IPS-NIHi7 (cell line): ENCODE data around the gene PLA2G1B.

Source experiments
- DNase-seq: peaks from one replicate; pipeline ENCODE4 v3.0.0; 2012; ENCODE audit warnings: mixed read lengths; ENCODE audit errors: extremely low spot score

The PLA2G1B gene

DNA sequence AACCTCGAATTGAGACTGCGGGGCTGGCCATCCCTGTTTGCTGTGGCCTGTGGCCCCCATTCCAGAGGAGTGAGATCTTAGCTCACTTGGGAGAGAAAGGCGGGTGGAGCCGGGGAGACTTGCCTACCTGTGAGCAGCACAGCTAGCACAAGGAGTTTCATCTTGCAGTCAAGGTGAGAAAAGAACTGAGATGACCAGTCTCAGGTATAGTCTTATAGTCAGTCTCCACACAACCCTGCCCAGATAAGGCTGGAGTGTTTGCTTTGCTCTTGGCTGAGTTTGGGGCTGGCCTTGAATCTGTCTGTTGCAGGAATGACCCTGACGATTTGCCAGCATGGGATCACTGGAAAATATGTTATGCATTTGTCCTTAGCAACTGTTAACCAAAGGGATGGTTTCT is at the start of gene PLA2G1B:
Gene PLA2G1B, minus strand, starts transcription at position 187 of the 400 bp plus-strand sequence. Its CDS starts 26 bp downstream, at position 161.
- peak; percentile 10 for DNase-seq

DNA sequence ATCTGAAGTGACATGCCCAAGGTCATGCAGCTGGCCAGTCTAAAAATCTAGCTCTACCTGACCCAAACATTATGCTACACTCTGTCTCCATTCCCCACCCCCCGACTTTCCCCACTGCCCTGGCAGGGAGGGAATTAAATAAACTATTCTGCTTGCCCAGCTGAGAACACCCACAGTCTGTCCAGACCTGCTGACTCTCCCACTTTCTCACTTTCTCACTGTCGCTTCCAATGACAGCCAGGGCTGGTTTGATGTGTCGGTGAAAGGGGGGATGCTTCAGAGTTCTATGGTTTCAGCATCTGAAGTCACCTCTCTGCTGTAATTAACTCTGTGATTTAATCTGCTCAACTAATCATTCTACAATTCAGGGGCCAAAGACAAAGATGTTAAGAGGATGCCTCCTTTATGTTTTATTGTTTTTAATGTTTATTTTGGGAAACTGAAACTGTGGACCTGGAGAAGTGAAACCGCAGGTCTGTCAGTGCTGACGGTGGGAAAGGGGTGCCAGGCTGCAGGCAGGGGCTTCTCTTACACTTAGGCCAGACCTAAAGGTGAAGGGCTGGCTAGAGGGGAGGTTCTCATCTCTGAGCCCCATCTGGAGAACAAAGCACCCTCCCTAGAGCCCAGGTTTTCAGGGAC is 49.5 kb upstream of the PLA2G1B start:
- no peak for DNase-seq

- no peak for DNase-seq
These were observed 48.8 kb upstream of the PLA2G1B start for GRCh38 chr12:120376416-120376815.

DNA sequence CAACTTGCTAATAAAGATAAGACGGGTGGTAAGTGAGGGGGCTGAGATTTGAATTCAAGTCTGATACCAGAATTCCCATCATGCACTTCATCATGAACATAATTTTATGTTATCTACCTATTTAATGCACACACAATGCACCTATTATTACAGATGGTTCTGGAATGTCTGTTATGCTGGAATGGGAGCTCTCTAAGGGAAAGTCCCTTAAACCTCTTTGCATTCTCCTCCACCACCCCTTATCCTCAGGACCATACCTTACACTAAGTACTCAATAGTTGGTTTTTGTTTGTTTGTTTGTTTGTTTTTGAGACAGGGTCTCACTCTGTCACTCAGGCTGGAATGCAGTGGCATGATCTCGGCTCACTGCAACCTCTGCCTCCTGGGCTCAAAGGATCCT is 48.4 kb upstream of the PLA2G1B start:
- no peak for DNase-seq

GRCh38 chr12:120373683-120374082 is 46.1 kb upstream of the PLA2G1B start:
- DNase-seq = no peak

GRCh38 chr12:120370343-120371243 is 43.0 kb upstream of the PLA2G1B start:
- DNase-seq = peak; percentile 32

- DNase-seq = peak; percentile 26
These were observed 42.2 kb upstream of the PLA2G1B start for GRCh38 chr12:120369603-120370342.

- peak; percentile 61 for DNase-seq
These were observed 41.4 kb upstream of the PLA2G1B start, which contains the start of gene MSI1 for GRCh38 chr12:120368789-120369602. Gene MSI1, minus strand, starts transcription at chr12:120369164. Its CDS starts 73 bp downstream, at chr12:120369091.

GRCh38 chr12:120367924-120368788 is 40.6 kb upstream of the PLA2G1B start:
- DNase-seq = peak; percentile 22

GRCh38 chr12:120367233-120367923 is 39.8 kb upstream of the PLA2G1B start:
- peak; percentile 43 for DNase-seq

DNA sequence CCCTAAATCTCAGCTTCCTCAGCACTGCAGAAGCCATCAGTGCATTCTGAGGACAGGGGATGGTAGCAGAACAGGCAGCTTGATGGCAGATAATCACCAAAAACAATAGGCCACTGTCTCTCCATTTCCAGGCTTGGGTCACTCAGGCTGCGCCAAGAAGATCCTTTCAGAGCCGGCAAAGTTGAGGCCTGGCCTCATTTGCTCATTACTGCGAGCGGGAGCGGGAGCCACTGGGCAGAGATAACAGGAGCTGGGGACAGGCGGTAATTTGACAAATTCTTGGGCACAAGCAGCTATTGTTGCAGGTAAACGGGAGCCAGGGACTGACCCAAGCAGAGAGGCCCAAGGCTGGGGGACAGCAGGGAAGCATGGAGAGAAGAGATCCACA is 39.3 kb upstream of the PLA2G1B start:
- DNase-seq = no peak

DNA sequence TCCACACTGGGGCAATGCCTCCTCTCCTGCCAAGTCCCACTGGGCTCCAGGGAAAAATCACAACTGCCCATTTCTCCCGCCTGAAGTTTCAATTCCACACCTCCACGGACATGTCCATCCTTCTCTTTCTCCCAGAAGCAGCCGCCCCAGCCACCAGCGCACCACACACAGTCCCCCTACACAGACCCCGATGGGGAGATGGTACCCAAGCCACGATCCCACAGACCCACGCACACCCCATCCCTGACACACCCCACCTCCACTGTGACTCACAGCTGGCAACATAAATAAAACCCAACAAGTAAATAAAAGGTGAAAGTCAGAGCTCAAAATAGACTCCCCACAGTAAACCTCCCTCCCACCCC is 38.7 kb upstream of the PLA2G1B start:
- no peak for DNase-seq

DNA sequence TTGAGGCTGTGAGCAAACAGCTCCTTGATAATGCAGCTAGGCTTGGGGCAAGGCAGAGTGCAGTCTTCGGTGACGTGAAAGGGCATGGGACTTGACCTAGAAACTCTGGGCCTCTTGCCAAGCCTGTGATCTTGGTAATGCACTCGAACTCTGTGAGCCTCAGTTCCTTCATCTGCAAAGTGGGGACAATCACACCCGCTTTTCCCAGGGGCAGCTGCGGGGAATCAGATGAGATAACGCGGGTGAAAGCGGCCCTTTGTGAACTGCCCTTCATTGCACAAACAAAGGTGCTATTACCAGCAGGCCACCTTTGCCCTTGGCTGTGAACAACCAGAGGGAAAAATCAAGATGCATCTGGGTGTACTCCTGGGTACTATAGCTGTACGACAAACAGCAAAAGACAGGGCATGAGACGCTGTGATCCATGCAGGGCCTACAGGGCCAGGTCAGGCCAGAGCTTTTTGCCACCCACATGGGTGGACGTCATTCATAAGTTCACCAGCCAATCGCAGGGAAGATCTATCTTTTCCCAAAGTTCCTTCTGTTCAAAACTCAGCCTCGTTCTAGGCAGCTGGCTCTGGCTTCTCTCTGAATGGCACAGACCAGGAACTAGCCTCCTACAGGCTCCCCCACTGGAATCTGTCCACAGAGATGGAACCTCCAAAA is 38.2 kb upstream of the PLA2G1B start:
- DNase-seq = no peak

- no peak for DNase-seq
These were observed 36.9 kb upstream of the PLA2G1B start for GRCh38 chr12:120364487-120364886.

GRCh38 chr12:120363274-120363855 is 35.8 kb upstream of the PLA2G1B start:
- DNase-seq = no peak

DNA sequence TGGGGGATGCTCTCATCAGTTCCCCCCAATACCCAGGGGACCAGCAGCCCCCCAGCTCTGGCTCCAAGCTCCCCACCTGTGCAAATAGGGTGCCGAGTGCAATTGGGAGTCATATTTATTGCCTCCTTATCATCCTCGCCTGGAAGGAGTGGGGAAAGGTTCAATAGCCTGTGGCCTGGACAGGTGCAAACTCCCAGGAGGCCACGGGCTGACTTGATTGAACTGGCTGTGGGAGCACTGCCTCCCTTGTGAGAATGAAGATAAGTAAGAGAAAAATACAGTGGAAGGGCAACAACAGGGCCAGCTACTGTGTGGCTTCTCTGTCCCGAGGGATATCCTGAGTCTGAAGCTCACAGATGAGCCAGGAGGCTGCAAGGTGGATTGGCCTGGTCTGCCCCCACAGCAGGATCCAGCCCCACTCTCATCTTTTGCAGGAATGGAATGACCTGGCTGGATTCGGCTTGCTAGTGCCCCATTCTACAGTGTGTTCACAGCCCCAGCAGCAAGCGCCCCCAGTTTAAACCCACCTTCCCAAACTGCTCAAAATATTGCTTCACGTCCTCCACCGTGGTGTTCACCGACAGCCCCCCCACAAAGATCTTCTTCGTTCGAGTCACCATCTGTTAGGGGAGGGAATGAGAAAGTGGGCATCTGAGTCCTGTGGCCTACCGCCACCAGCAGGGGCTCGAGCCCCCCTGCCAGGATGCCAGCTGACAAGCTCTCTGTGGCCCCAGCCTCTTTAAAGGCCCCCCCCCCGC is 35.1 kb upstream of the PLA2G1B start:
- DNase-seq = no peak

GRCh38 chr12:120361506-120362208 is 34.1 kb upstream of the PLA2G1B start:
- peak; percentile 99 for DNase-seq

GRCh38 chr12:120359128-120359527 is 31.5 kb upstream of the PLA2G1B start:
- DNase-seq = no peak
